Measurements from ENCODE around the gene TDRD7. TPM values are rescaled to one million over a fixed set of nuclear protein-coding genes. Genes with fewer than 3 reads are reported as not detected.

TDRD7 gene
- total RNA-seq, 1 experiment from 2014 or later: 22.0 TPM

GRCh38 chr9:97514531-97514930 is 102.6 kb downstream of the TDRD7 start:
- no peaks in the 10 kb centered on the region for H3K9me3 ChIP-seq
- Mint-ChIP-seq H3K36me3 (ENCODE audit: insufficient read depth, unreplicated experiment) (no peaks in the 10 kb centered on the region), H3K4me1 (ENCODE audit: low read depth, unreplicated experiment) (no peaks in the 10 kb centered on the region), H3K9me3 (ENCODE audit: unreplicated experiment) (no peaks in the 10 kb centered on the region), H3K27ac (ENCODE audit: unreplicated experiment) (no peak overlapping the region), H3K27me3 (ENCODE audit: insufficient read depth, unreplicated experiment) (no peaks in the 10 kb centered on the region), H3K4me3 (ENCODE audit: unreplicated experiment) (no peak overlapping the region)
- TF ChIP-seq CTCF (IDR thresholded peaks at IDR 0.05; ENCODE audit: insufficient read depth in 1 of 2, low read depth in 1 of 2, low read length in 1 of 2, severe bottlenecking in 1 of 2, unreplicated experiment in 1 of 2): no peak
- no TSS peak for BruUV-seq (replicated peaks)
- POLR2A ChIA-PET: no interaction called here
- no peaks in the 10 kb centered on the region for H3K27me3 ChIP-seq (replicated peaks; ENCODE audit: control insufficient read depth, insufficient read depth, low read length)
- CTCF ChIA-PET: no interaction called here
- H3K4me3 ChIP-seq (ENCODE audit: low read depth, low read length): no peak overlapping the region
- DNase-seq: no peak
- H3K4me1 ChIP-seq: no peaks in the 10 kb centered on the region
- no peaks in the 10 kb centered on the region for H3K36me3 ChIP-seq (ENCODE audit: control insufficient read depth, insufficient read depth, low read length)
- intact Hi-C loops (cut with micrococcal nuclease; ENCODE audit: unreplicated experiment): no loop called here

- no peaks in the 10 kb centered on the region for H3K36me3 Mint-ChIP-seq (ENCODE audit: insufficient read depth, unreplicated experiment)
- H3K4me1 Mint-ChIP-seq (ENCODE audit: low read depth, unreplicated experiment): no peaks in the 10 kb centered on the region
- Histone ChIP-seq H3K36me3 (ENCODE audit: control insufficient read depth, insufficient read depth, low read length) (no peaks in the 10 kb centered on the region), H3K27me3 (replicated peaks; ENCODE audit: control insufficient read depth, insufficient read depth, low read length) (no peaks in the 10 kb centered on the region), H3K4me3 (ENCODE audit: low read depth, low read length) (no peak overlapping the region), H3K9me3 (no peaks in the 10 kb centered on the region), H3K4me1 (no peaks in the 10 kb centered on the region)
- H3K27ac Mint-ChIP-seq (ENCODE audit: unreplicated experiment): no peak overlapping the region
- no peak for DNase-seq
- H3K27me3 Mint-ChIP-seq (ENCODE audit: insufficient read depth, unreplicated experiment): no peaks in the 10 kb centered on the region
- no peak overlapping the region for H3K4me3 Mint-ChIP-seq (ENCODE audit: unreplicated experiment)
- BruUV-seq (replicated peaks): no TSS peak
- CTCF ChIA-PET: interaction anchor here (0.6 kb wide), 2 partner anchors 94 to 164 kb away, joined by 3 read pairs; no protein-coding TSS in a partner anchor
- intact Hi-C loops (cut with micrococcal nuclease; ENCODE audit: unreplicated experiment): no loop called here
- H3K9me3 Mint-ChIP-seq (ENCODE audit: unreplicated experiment): no peaks in the 10 kb centered on the region
- TF ChIP-seq CTCF (IDR thresholded peaks at IDR 0.05; ENCODE audit: insufficient read depth in 1 of 2, low read depth in 1 of 2, low read length in 1 of 2, severe bottlenecking in 1 of 2, unreplicated experiment in 1 of 2): no peak
- POLR2A ChIA-PET: interaction anchor here (0.5 kb wide), 1 partner anchor 8 kb away, joined by 3 read pairs; no protein-coding TSS in a partner anchor
Measured at GRCh38 chr9:97515662-97516061, 103.8 kb downstream of the TDRD7 start.

GRCh38 chr9:97516111-97516510 is 104.2 kb downstream of the TDRD7 start:
- Mint-ChIP-seq H3K4me1 (ENCODE audit: low read depth, unreplicated experiment) (no peaks in the 10 kb centered on the region), H3K27ac (ENCODE audit: unreplicated experiment) (no peak overlapping the region), H3K27me3 (ENCODE audit: insufficient read depth, unreplicated experiment) (no peaks in the 10 kb centered on the region), H3K36me3 (ENCODE audit: insufficient read depth, unreplicated experiment) (no peaks in the 10 kb centered on the region), H3K9me3 (ENCODE audit: unreplicated experiment) (no peaks in the 10 kb centered on the region), H3K4me3 (ENCODE audit: unreplicated experiment) (no peak overlapping the region)
- no peaks in the 10 kb centered on the region for H3K9me3 ChIP-seq
- H3K27me3 ChIP-seq (replicated peaks; ENCODE audit: control insufficient read depth, insufficient read depth, low read length): no peaks in the 10 kb centered on the region
- CTCF ChIA-PET: no interaction called here
- no peak overlapping the region for H3K4me3 ChIP-seq (ENCODE audit: low read depth, low read length)
- H3K4me1 ChIP-seq: no peaks in the 10 kb centered on the region
- intact Hi-C loops (cut with micrococcal nuclease; ENCODE audit: unreplicated experiment): no loop called here
- no peak for TF ChIP-seq CTCF (IDR thresholded peaks at IDR 0.05; ENCODE audit: insufficient read depth in 1 of 2, low read depth in 1 of 2, low read length in 1 of 2, severe bottlenecking in 1 of 2, unreplicated experiment in 1 of 2)
- H3K36me3 ChIP-seq (ENCODE audit: control insufficient read depth, insufficient read depth, low read length): no peaks in the 10 kb centered on the region
- no TSS peak for BruUV-seq (replicated peaks)
- POLR2A ChIA-PET: interaction anchor here (0.5 kb wide), 1 partner anchor 8 kb away, joined by 3 read pairs; no protein-coding TSS in a partner anchor
- DNase-seq: no peak
